ENCODE measurements around the gene FBXO31.

- TF ChIP-seq CTCF (IDR thresholded peaks at IDR 0.05) = no peak
- no peak for TF ChIP-seq POLR2A (IDR thresholded peaks at IDR 0.05)
Observed at GRCh38 chr16:87432330-87432915, 48.8 kb upstream of the FBXO31 start.
